Endothelial cell of umbilical vein (primary cell): Measurements from ENCODE around the gene SLC4A4.

ENCODE experiments used
- EZH2 ChIP-seq: IDR thresholded peaks from 2 replicates; pipeline ENCODE4 v1.6.1; 2012; ENCODE audit warnings: borderline replicate concordance, low read depth, mild to moderate bottlenecking, moderate library complexity, low read length, inconsistent platforms; ENCODE audit not compliant: severe bottlenecking
- FOS ChIP-seq: IDR thresholded peaks from 2 replicates; pipeline ENCODE4 v1.6.1; 2011; ENCODE audit warnings: mild to moderate bottlenecking, low read length, moderate library complexity, borderline replicate concordance; ENCODE audit not compliant: insufficient read depth
- GATA2 ChIP-seq: IDR thresholded peaks from 2 replicates; pipeline ENCODE4 v1.7.0; 2011; ENCODE audit warnings: low read depth, mild to moderate bottlenecking, moderate library complexity, mixed read lengths, low read length; ENCODE audit not compliant: insufficient read length, insufficient read depth
- JUN ChIP-seq: IDR thresholded peaks from 2 replicates; pipeline ENCODE4 v1.6.1; 2011; ENCODE audit warnings: borderline replicate concordance, low read depth; ENCODE audit not compliant: insufficient read length, insufficient read depth
- MYC ChIP-seq: IDR thresholded peaks from one replicate; pipeline ENCODE4 v1.6.1; 2011; ENCODE audit warnings: mild to moderate bottlenecking, low read depth, low read length
- POLR2A ChIP-seq: IDR thresholded peaks from 2 replicates; pipeline ENCODE4 v1.6.1; 2012; ENCODE audit warnings: low read depth, mild to moderate bottlenecking, control low read depth, low read length
- POLR2AphosphoS5 ChIP-seq: IDR thresholded peaks from 2 replicates; pipeline ENCODE4 v1.6.1; 2012; ENCODE audit warnings: low read depth, mild to moderate bottlenecking, control low read depth, low read length, moderate library complexity; ENCODE audit not compliant: insufficient read depth
- TF ChIP-seq, protein P1 (sequence below), 2 donors: IDR thresholded peaks; 1 replicate in 1 of 2; 2 replicates in 1 of 2; pipeline ENCODE4 v1.5.1; 2011; ENCODE audit warnings: low read length in 2 of 2, mild to moderate bottlenecking in 2 of 2, moderate library complexity in 2 of 2, control low read depth in 1 of 2, inconsistent platforms in 1 of 2, low read depth in 1 of 2; ENCODE audit not compliant: insufficient read depth in 1 of 2; ENCODE audit errors: extremely low read depth in 1 of 2
- TF ChIP-seq, protein P2 (sequence below): IDR thresholded peaks from 2 replicates; pipeline ENCODE4 v1.6.1; 2011; ENCODE audit not compliant: insufficient read depth, insufficient read length

DNA sequence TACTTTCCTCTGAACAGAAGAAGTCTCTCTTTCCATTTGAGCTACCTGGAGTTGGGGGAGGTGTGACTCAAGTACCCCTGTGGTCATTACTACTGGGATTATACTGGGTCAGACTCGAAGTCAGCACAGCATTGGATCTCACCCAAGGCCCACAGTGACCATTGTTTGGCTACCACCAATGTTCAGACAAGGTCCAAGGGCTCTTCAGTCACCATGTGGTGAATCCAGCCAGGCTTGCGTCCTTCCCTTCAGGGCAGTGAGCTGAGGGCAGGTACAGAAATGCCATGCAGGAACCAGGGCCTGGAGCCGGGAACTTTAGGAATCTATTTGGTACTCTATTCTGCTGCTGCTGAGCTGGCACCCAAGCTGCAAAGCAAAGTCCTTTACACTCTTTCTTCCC, 5.5 kb upstream of the SLC4A4 start:
- TF ChIP-seq, protein P1, sequence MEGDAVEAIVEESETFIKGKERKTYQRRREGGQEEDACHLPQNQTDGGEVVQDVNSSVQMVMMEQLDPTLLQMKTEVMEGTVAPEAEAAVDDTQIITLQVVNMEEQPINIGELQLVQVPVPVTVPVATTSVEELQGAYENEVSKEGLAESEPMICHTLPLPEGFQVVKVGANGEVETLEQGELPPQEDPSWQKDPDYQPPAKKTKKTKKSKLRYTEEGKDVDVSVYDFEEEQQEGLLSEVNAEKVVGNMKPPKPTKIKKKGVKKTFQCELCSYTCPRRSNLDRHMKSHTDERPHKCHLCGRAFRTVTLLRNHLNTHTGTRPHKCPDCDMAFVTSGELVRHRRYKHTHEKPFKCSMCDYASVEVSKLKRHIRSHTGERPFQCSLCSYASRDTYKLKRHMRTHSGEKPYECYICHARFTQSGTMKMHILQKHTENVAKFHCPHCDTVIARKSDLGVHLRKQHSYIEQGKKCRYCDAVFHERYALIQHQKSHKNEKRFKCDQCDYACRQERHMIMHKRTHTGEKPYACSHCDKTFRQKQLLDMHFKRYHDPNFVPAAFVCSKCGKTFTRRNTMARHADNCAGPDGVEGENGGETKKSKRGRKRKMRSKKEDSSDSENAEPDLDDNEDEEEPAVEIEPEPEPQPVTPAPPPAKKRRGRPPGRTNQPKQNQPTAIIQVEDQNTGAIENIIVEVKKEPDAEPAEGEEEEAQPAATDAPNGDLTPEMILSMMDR (IDR thresholded peaks at IDR 0.05; ENCODE audit: extremely low read depth in 1 of 2, insufficient read depth in 1 of 2, low read depth in 1 of 2, low read length in 2 of 2) = no peak
- TF ChIP-seq POLR2AphosphoS5 (no peak), POLR2A (no peak), EZH2 (no peak), FOS (no peak), JUN (no peak), MYC (no peak), GATA2 (no peak)
- TF ChIP-seq, protein P2, sequence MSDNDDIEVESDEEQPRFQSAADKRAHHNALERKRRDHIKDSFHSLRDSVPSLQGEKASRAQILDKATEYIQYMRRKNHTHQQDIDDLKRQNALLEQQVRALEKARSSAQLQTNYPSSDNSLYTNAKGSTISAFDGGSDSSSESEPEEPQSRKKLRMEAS = no peak
